Stimulated activated naive B cell treated with anti-CD40 and anti-IgM and Interleukin-4, amounts not matched to agents 10 μg/mL and 1 μg/mL and 100 μg/mL, for 72 hours (primary cell): ENCODE data around the gene OLIG3.

Experiments
- ATAC-seq, 2 donors: fragments of 150-1000 bp; cut with Tn5 transposase; replicated peaks; 2 replicates each; pipeline ENCODE4 v1.10.0; 2021; ENCODE audit warnings: moderate library complexity in 1 of 2
- DNase-seq: peaks from one replicate; pipeline ENCODE4 v3.0.0; 2021
- H3K27ac Mint-ChIP-seq: one replicate; pipeline ENCODE4 v1.8.0; 2022; ENCODE audit warnings: mild to moderate bottlenecking, mixed read lengths
- H3K27me3 Mint-ChIP-seq, 2 donors: one replicate each; pipeline ENCODE4 v1.8.0; 2022; ENCODE audit warnings: mixed read lengths in 2 of 2
- H3K36me3 Mint-ChIP-seq, 2 donors: one replicate each; pipeline ENCODE4 v1.8.0; 2022; ENCODE audit warnings: mixed read lengths in 2 of 2, mild to moderate bottlenecking in 1 of 2
- H3K4me1 Mint-ChIP-seq, 2 donors: one replicate each; pipeline ENCODE4 v1.8.0; 2022; ENCODE audit warnings: mixed read lengths in 2 of 2, mild to moderate bottlenecking in 1 of 2
- H3K4me3 Mint-ChIP-seq, 2 donors: one replicate each; pipeline ENCODE4 v1.8.0; 2022; ENCODE audit warnings: mild to moderate bottlenecking in 2 of 2, mixed read lengths in 2 of 2, moderate library complexity in 1 of 2
- H3K9me3 Mint-ChIP-seq, 2 donors: one replicate each; pipeline ENCODE4 v1.8.0; 2022; ENCODE audit warnings: mixed read lengths in 2 of 2, mild to moderate bottlenecking in 1 of 2

The OLIG3 gene

DNA sequence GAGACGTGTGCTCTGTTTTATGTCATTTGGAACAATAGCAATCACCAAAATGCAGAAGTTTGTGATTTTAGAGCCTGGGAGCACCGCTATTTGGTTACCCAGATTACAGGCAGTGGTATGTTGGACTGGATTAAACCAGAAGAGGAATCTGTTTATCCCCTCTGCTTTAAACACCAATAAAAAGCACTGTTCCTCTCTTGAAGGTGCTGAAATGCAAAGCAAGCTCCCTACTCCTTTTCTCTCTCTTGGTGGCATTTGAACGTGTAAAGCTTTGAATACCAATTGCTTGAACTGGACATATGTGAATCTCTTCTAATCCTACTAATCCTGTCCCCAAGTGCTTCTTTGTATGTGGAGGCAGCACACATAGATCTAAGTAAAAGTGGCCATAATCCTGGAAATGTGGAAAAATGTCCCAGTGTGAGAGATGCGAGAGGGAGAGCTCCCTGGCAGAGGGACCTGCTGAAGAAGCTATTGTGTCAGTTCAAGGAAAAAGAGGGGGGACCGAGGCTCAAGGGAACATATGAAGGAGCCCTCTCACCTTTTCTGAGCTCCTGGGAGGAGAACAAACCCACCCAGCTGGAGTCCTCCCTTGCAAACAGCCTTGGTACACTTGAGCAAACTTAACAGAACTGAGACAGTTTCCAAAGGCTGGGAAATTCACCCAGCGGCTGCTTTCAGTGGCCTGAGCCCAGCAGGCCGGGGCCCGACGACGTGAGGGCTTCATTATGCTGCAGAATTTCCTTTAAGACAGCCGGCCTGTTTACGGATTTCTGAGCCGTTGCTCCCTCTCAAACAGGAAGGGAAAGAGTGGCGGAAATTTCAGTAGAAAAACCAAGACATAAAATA, 18.8 kb upstream of the OLIG3 start:
- H3K27me3 Mint-ChIP-seq: peaks cover 62 to 71% of the 10 kb centered on the region in 2 donors
- peaks cover 2 to 4% of the 10 kb centered on the region in 2 donors for H3K9me3 Mint-ChIP-seq
- H3K36me3 Mint-ChIP-seq: peaks cover 0 to 3% of the 10 kb centered on the region in 2 donors
- H3K4me3 Mint-ChIP-seq: no peak overlapping the region
- H3K4me1 Mint-ChIP-seq: no peaks in the 10 kb centered on the region
- ATAC-seq (no peak), DNase-seq (no peak)
- H3K27ac Mint-ChIP-seq: no peak overlapping the region

- H3K9me3 Mint-ChIP-seq: peaks cover 4% of the 10 kb centered on the region in 2 donors
- H3K27ac Mint-ChIP-seq: no peak overlapping the region
- H3K36me3 Mint-ChIP-seq: peaks cover 0 to 7% of the 10 kb centered on the region in 2 donors
- no peak for ATAC-seq
- no peaks in the 10 kb centered on the region for H3K4me1 Mint-ChIP-seq
- H3K27me3 Mint-ChIP-seq: peaks cover 57 to 67% of the 10 kb centered on the region in 2 donors
- H3K4me3 Mint-ChIP-seq: no peak overlapping the region
- DNase-seq: no peak
Measured at GRCh38 chr6:137510923-137511322, 16.7 kb upstream of the OLIG3 start.

DNA sequence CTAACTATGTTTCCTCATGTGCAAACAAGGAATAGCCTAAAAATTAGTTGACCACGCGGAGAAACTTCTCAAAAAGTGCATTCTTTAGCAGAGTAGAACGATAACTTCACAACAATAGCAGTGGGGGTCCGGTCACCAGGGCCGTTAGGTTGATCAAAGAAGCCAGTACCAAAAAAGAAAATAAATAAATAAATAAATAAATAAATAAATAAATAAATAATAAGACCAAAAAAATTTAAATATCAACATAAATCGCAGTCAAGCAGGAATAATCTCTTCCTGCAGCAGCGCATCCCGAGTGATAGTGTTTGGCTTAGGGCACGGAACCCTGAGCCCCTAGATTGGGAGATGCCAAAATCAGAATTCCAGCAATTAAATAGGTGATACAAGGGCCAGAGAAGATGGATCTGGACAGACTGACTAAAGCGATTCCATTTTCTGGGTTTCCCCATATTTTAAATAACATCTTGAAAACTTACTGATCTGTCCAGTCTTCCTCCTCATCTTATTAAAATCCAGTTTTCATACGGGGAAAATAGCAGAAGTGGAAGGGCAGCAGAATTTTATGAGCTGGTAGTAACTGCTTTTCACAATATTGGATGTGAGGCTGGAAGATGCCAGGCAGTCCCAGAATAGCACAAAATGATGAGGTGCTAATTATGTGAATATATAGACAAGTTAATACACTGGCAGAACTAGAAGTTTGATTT, 4.4 kb upstream of the OLIG3 start:
- no peak overlapping the region for H3K27ac Mint-ChIP-seq

DNA sequence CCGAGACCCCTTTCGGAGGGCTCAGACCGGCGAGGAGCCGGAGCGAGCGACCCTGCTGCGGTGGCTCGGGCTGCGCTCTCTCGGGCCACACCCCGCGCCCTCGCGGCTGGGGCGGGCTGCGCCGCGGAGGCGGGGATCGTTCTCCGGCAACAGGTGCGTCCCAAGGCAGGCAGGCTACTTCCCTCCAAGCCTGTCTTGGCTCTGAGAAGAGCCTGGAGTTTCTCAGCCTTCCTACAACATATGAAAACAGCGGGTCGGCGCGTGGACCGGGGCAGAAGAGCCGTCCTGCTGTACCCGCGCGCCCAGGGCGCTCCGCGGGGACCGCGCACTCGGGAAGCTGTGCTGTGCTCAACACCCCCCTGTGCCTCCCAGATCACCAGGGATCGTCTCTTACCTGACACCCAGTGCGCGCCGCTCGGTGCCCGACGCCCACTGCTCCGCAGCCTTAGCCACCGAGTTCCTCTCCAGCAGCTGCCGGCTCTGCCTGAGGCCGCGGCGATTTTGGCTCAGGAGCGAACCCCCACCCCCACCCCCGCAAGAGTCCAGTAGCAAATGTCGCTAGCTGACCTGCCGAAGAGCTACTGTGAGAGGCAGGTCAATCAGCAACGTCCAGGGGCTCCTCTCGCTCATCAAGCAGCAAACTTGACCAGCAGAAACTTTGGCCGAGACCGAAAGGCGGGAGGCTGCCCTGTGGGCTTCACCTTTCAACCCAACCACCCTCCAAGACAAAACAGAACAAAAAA, 3.7 kb upstream of the OLIG3 start:
- ATAC-seq: peak in 1 of 2 donors; percentile 34
- H3K9me3 Mint-ChIP-seq: peaks cover 0 to 4% of the 10 kb centered on the region in 2 donors
- H3K36me3 Mint-ChIP-seq: peaks cover 2 to 9% of the 10 kb centered on the region in 2 donors
- H3K4me1 Mint-ChIP-seq: peaks cover 35 to 49% of the 10 kb centered on the region in 2 donors
- H3K4me3 Mint-ChIP-seq: peak overlapping the region; percentile 70 to 71
- no peak for DNase-seq
- H3K27me3 Mint-ChIP-seq: peaks cover 50 to 76% of the 10 kb centered on the region in 2 donors
- no peak overlapping the region for H3K27ac Mint-ChIP-seq

More for the DNA sequence above, 4.4 kb upstream of the OLIG3 start:
- ATAC-seq (no peak), DNase-seq (no peak)
- Mint-ChIP-seq H3K27me3 (peaks cover 49 to 75% of the 10 kb centered on the region in 2 donors), H3K4me3 (peak overlapping the region; percentile 70 to 71), H3K36me3 (peaks cover 2 to 9% of the 10 kb centered on the region in 2 donors), H3K4me1 (peaks cover 32 to 42% of the 10 kb centered on the region in 2 donors), H3K9me3 (peaks cover 0 to 4% of the 10 kb centered on the region in 2 donors)

- no peak for DNase-seq
- Mint-ChIP-seq H3K9me3 (peaks cover 0 to 4% of the 10 kb centered on the region in 2 donors), H3K27ac (peak overlapping the region; percentile 87), H3K36me3 (peaks cover 2 to 9% of the 10 kb centered on the region in 2 donors), H3K4me3 (peak overlapping the region; percentile 70 to 71), H3K27me3 (peaks cover 57 to 77% of the 10 kb centered on the region in 2 donors), H3K4me1 (peaks cover 38 to 57% of the 10 kb centered on the region in 2 donors)
- ATAC-seq: no peak
Measured at GRCh38 chr6:137496909-137497720, 2.9 kb upstream of the OLIG3 start.

DNA sequence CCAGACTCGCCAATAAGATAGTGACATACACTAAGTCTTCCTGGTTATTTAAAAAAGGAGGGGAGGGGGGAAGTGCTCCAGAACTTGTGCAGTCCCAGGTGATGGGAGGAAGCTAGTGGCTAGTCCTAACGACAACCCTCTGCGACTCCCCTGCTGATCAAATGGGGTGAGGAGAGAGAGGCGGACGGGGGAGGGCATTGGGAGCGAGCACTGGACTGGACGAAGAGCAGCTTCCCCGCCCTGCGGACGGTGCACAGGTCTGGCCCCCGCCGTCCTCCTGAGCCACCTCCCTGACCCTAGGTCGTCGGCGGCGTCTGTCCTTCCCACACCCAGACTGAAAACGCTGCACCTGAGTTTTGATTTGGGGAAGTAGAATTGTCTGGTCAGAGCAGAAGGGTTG, 2.2 kb upstream of the OLIG3 start:
- H3K4me1 Mint-ChIP-seq: peaks cover 38 to 61% of the 10 kb centered on the region in 2 donors
- H3K27me3 Mint-ChIP-seq: peaks cover 62 to 78% of the 10 kb centered on the region in 2 donors
- ATAC-seq: no peak
- H3K36me3 Mint-ChIP-seq: peaks cover 2 to 9% of the 10 kb centered on the region in 2 donors
- peak overlapping the region; percentile 26 to 39 for H3K4me3 Mint-ChIP-seq
- H3K9me3 Mint-ChIP-seq: peaks cover 0 to 4% of the 10 kb centered on the region in 2 donors
- no peak for DNase-seq
- H3K27ac Mint-ChIP-seq: peak overlapping the region; percentile 71

GRCh38 chr6:137495703-137496336, 1.6 kb upstream of the OLIG3 start:
- Mint-ChIP-seq H3K9me3 (peaks cover 0 to 4% of the 10 kb centered on the region in 2 donors), H3K4me3 (peak overlapping the region; percentile 26 to 64), H3K36me3 (peaks cover 2 to 9% of the 10 kb centered on the region in 2 donors), H3K27me3 (peaks cover 65 to 80% of the 10 kb centered on the region in 2 donors), H3K4me1 (peaks cover 38 to 61% of the 10 kb centered on the region in 2 donors), H3K27ac (peak overlapping the region; percentile 71)
- DNase-seq (no peak), ATAC-seq (no peak)

GRCh38 chr6:137494988-137495702, 951 bp upstream of the OLIG3 start:
- DNase-seq: no peak
- no peak for ATAC-seq
- Mint-ChIP-seq H3K4me3 (peak overlapping the region; percentile 52 to 64), H3K27me3 (peaks cover 71 to 87% of the 10 kb centered on the region in 2 donors), H3K9me3 (peaks cover 0 to 4% of the 10 kb centered on the region in 2 donors), H3K36me3 (peaks cover 2 to 9% of the 10 kb centered on the region in 2 donors), H3K4me1 (peaks cover 38 to 66% of the 10 kb centered on the region in 2 donors), H3K27ac (peak overlapping the region; percentile 79)

- DNase-seq (no peak), ATAC-seq (no peak)
- peaks cover 42 to 81% of the 10 kb centered on the region in 2 donors for H3K4me1 Mint-ChIP-seq
- peaks cover 0 to 4% of the 10 kb centered on the region in 2 donors for H3K9me3 Mint-ChIP-seq
- H3K27ac Mint-ChIP-seq: peak overlapping the region; percentile 93
- peaks cover 2 to 9% of the 10 kb centered on the region in 2 donors for H3K36me3 Mint-ChIP-seq
- H3K27me3 Mint-ChIP-seq: peaks cover 81 to 99% of the 10 kb centered on the region in 2 donors
- peak overlapping the region; percentile 70 to 76 for H3K4me3 Mint-ChIP-seq
Measured at GRCh38 chr6:137493218-137494038, 766 bp downstream of the OLIG3 start.

- peaks cover 0 to 4% of the 10 kb centered on the region in 2 donors for H3K9me3 Mint-ChIP-seq
- no peak for ATAC-seq
- peaks cover 5 to 9% of the 10 kb centered on the region in 2 donors for H3K36me3 Mint-ChIP-seq
- no peak for DNase-seq
- H3K27me3 Mint-ChIP-seq: peaks cover 81 to 99% of the 10 kb centered on the region in 2 donors
- H3K4me3 Mint-ChIP-seq: peak overlapping the region; percentile 23 to 29
- H3K27ac Mint-ChIP-seq: peak overlapping the region; percentile 93
- peaks cover 36 to 81% of the 10 kb centered on the region in 2 donors for H3K4me1 Mint-ChIP-seq
Measured at GRCh38 chr6:137492289-137493217, 1.6 kb downstream of the OLIG3 start.

DNA sequence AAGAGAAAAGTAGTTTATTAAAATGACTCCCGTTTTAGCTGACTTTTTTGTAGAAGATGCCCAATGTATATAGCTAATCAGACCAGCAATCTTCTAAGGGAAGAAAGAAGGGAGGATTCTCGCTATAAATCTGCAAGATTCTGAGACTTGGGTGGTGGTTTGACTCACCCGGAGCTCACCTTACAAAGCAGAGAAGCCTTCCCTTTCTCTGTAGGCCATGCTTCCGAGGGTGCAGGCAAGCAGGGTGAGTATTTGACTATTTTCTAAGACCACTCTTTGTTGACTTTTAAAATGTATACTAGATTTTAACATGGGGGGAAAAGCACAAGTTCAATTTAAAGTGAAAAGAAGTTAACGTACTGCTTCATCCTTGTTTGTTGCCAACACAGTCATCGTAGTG, 2.7 kb downstream of the OLIG3 start:
- DNase-seq (no peak), ATAC-seq (no peak)
- Mint-ChIP-seq H3K36me3 (peaks cover 5 to 9% of the 10 kb centered on the region in 2 donors), H3K9me3 (peaks cover 0 to 4% of the 10 kb centered on the region in 2 donors), H3K4me3 (no peak overlapping the region), H3K4me1 (peaks cover 35 to 80% of the 10 kb centered on the region in 2 donors), H3K27me3 (peaks cover 88 to 98% of the 10 kb centered on the region in 2 donors), H3K27ac (peak overlapping the region; percentile 9)
